CD14-positive monocyte (primary cell): ENCODE results near the gene ITPKB. TPM values are rescaled to one million over a fixed set of nuclear protein-coding genes. Genes with fewer than 3 reads are reported as not detected.
A peak's percentile ranks its signal among the peaks of the same experiment; 100 is the strongest.

Experiments
- DNase-seq, 3 donors: peaks; one replicate each; pipeline ENCODE4 v3.0.0-alpha.2; 2011 to 2022
- H2AFZ ChIP-seq: 2 replicates; pipeline ENCODE4 v1.6.0; 2012; ENCODE audit warnings: mild to moderate bottlenecking, low read depth, low read length, inconsistent platforms; ENCODE audit not compliant: insufficient read depth, poor library complexity, severe bottlenecking
- H3K27ac ChIP-seq, 2 donors: 1 replicate in 1 of 2; 2 replicates in 1 of 2; pipeline ENCODE4 v1.5.1; 2012 to 2013; ENCODE audit warnings: low read length in 2 of 2, control low read depth in 1 of 2, inconsistent platforms in 1 of 2, low read depth in 1 of 2, mild to moderate bottlenecking in 1 of 2
- H3K27me3 ChIP-seq, 2 donors: one replicate each; pipeline versions ENCODE4 v1.6.0 to v1.6.1; 2011 to 2013; ENCODE audit warnings: low read length in 2 of 2; ENCODE audit not compliant: control insufficient read depth in 2 of 2, insufficient read depth in 2 of 2
- H3K36me3 ChIP-seq, 2 donors: replicated peaks in 1 of 2; 1 replicate in 1 of 2; 2 replicates in 1 of 2; pipeline versions ENCODE4 v1.5.1 to v1.6.1; 2012 to 2013; ENCODE audit warnings: low read length in 2 of 2, control low read depth in 1 of 2, inconsistent platforms in 1 of 2, mild to moderate bottlenecking in 1 of 2; ENCODE audit not compliant: insufficient read depth in 2 of 2, control insufficient read depth in 1 of 2
- H3K4me1 ChIP-seq, 2 donors: 1 replicate in 1 of 2; 2 replicates in 1 of 2; pipeline versions ENCODE4 v1.5.1 to v1.6.1; 2012 to 2013; ENCODE audit warnings: low read length in 2 of 2, control low read depth in 1 of 2, inconsistent platforms in 1 of 2, mild to moderate bottlenecking in 1 of 2, moderate library complexity in 1 of 2; ENCODE audit not compliant: insufficient read depth in 2 of 2, control insufficient read depth in 1 of 2
- H3K4me2 ChIP-seq: replicated peaks from 2 replicates; pipeline ENCODE3; 2012; ENCODE audit warnings: low read length, moderate library complexity, mild to moderate bottlenecking; ENCODE audit not compliant: poor library complexity, severe bottlenecking; ENCODE audit errors: extremely low read depth
- H3K4me3 ChIP-seq, 3 experiments: fragments of 200-600 bp in 1 of 3; sonication (generic) in 1 of 3; replicated peaks in 1 of 3; 1 replicate in 2 of 3; 2 replicates in 1 of 3; pipeline ENCODE4 v1.5.1; 2011 to 2013; ENCODE audit warnings: low read length in 3 of 3, mild to moderate bottlenecking in 3 of 3, control low read depth in 2 of 3, low read depth in 2 of 3, inconsistent platforms in 1 of 3, moderate library complexity in 1 of 3
- H3K79me2 ChIP-seq: 2 replicates; pipeline ENCODE4 v1.6.0; 2012; ENCODE audit warnings: mild to moderate bottlenecking, control low read depth, inconsistent platforms, low read length, moderate library complexity; ENCODE audit not compliant: insufficient read depth
- H3K9ac ChIP-seq: 2 replicates; pipeline ENCODE4 v1.6.0; 2017; ENCODE audit warnings: low read length, mild to moderate bottlenecking; ENCODE audit not compliant: insufficient read depth, poor library complexity, severe bottlenecking
- H3K9me3 ChIP-seq, 2 donors: replicated peaks in 1 of 2; 1 replicate in 1 of 2; 2 replicates in 1 of 2; pipeline versions ENCODE4 v1.5.1 to v1.6.1; 2012 to 2013; ENCODE audit warnings: low read length in 2 of 2, control low read depth in 1 of 2; ENCODE audit not compliant: control insufficient read depth in 1 of 2, insufficient read depth in 1 of 2
- H4K20me1 ChIP-seq: 2 replicates; pipeline ENCODE4 v1.6.0; 2012; ENCODE audit warnings: mild to moderate bottlenecking, low read length, control low read depth, moderate library complexity; ENCODE audit not compliant: insufficient read depth
- H3K27ac Mint-ChIP-seq, 7 donors: one replicate each; pipeline ENCODE4 v1.8.0; 2020; ENCODE audit warnings: mild to moderate bottlenecking in 7 of 7, mixed read lengths in 7 of 7, moderate library complexity in 6 of 7, inconsistent platforms in 2 of 7
- H3K27me3 Mint-ChIP-seq, 3 donors: one replicate each; pipeline ENCODE4 v1.8.0; 2021 to 2022; ENCODE audit warnings: low read depth in 3 of 3, mild to moderate bottlenecking in 3 of 3, mixed read lengths in 3 of 3, moderate library complexity in 3 of 3, inconsistent platforms in 1 of 3
- H3K36me3 Mint-ChIP-seq, 2 donors: one replicate each; pipeline ENCODE4 v1.8.0; 2020; ENCODE audit warnings: mixed read lengths in 2 of 2, inconsistent platforms in 1 of 2, mild to moderate bottlenecking in 1 of 2
- H3K4me1 Mint-ChIP-seq: one replicate; pipeline ENCODE4 v1.8.0; 2020; ENCODE audit warnings: mild to moderate bottlenecking, mixed read lengths
- H3K4me3 Mint-ChIP-seq, 2 donors: one replicate each; pipeline ENCODE4 v1.8.0; 2020; ENCODE audit warnings: mild to moderate bottlenecking in 2 of 2, mixed read lengths in 2 of 2, moderate library complexity in 1 of 2
- H3K9me3 Mint-ChIP-seq, 7 donors: one replicate each; pipeline ENCODE4 v1.8.0; 2020 to 2022; ENCODE audit warnings: mixed read lengths in 7 of 7, mild to moderate bottlenecking in 6 of 7, moderate library complexity in 6 of 7, inconsistent platforms in 2 of 7
- WGBS: methylation state at CpG from one replicate; pipeline ENCODE4 v1.1.5; 2013; ENCODE audit warnings: missing lambda C conversion rate; ENCODE audit not compliant: insufficient coverage; 5-methylcytosine and 5-hydroxymethylcytosine counted together
- intact Hi-C, 2 donors: fragments of 100-400 bp; cut with micrococcal nuclease; formaldehyde crosslinking; loops; one replicate each; pipeline versions ENCODE4 v1.15.0 to v1.15.1; 2023
- polyA plus RNA-seq, 3 donors: library from polyadenylated mRNA; depleted of rRNA in 1 of 3; unstranded in 2 of 3; stranded (reverse) in 1 of 3; fragments of 300-500 nt in 2 of 3; fragments of >200 nt in 1 of 3; fragmentation: Illumina TruSeq in 2 of 3; gene quantifications; 1 replicate in 2 of 3; 2 replicates in 1 of 3; pipeline ENCODE4 v1.2.3, GENCODE V29; 2012 to 2021
- TF ChIP-seq, protein P1 (sequence below): fragments of 200-600 bp; IDR thresholded peaks from one replicate; pipeline ENCODE4 v1.8.0; 2022; ENCODE audit warnings: antibody characterized with exemption, mild to moderate bottlenecking

ITPKB gene
- polyA plus RNA-seq, 3 donors, result 7.3 to 14.4 (median 10.2) TPM

DNA sequence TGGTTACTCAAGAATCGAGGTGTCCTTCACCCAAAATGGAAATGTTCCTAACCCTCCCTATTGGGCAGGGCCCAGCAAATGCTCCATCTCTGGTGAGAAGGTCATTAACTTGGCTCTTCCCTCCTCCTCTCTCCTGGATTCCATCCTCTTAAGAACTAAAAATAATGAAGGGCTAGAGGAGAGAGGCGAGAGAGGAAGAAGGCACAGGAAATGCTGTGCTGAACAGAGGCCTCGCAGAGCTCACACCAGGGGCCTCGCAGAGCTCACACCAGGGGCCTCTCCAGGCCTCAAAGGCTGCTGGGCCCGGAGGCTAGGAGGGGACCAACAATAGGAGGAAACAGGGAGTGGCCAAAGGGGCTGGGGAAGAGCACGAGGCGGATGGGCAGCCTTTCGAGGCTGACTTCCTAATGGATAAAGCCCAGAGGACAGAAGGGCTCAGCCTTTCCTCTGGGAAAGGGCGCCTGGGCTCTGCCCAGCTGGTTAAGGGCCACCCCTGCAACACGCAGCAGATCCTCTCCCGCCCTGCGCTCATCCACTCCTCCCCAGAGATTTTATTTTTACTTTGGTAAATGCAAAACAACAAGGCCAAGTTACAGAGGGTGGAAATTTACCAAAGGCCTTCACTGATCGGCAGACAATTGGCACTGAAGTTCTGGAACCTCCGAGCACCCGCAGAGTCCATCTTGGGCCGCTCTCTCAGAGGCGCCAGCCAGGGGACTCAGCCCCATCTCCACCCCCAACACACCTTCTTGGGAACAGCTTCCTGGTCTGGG, 78.5 kb downstream of the ITPKB start:
- Mint-ChIP-seq H3K36me3 (peaks cover 45 to 54% of the 10 kb centered on the region in 2 donors), H3K27me3 (peaks cover 0 to 5% (median 1%) of the 10 kb centered on the region in 3 donors), H3K4me3 (peak overlapping the region in 1 of 2 donors; percentile 35), H3K27ac (peak overlapping the region; percentile 95 to 99 (median 99)), H3K4me1 (peaks cover 81% of the 10 kb centered on the region), H3K9me3 (peaks cover 0 to 2% (median 0%) of the 10 kb centered on the region in 7 donors)
- Histone ChIP-seq H3K27ac (peak overlapping the region; percentile 72 to 96), H3K4me3 (no peak overlapping the region), H4K20me1 (no peaks in the 10 kb centered on the region), H3K4me1 (peaks cover 62 to 75% of the 10 kb centered on the region in 2 donors), H3K4me2 (no peak overlapping the region), H3K79me2 (peaks cover 68% of the 10 kb centered on the region), H3K27me3 (no peaks in the 10 kb centered on the region), H3K36me3 (peaks cover 0 to 3% of the 10 kb centered on the region in 2 donors), H3K9ac (peak overlapping the region; percentile 55), H3K9me3 (no peaks in the 10 kb centered on the region), H2AFZ (no peak overlapping the region)
- 30% methylated on average over 10 of the region's 17 CpGs for WGBS
- TF ChIP-seq, protein P1, sequence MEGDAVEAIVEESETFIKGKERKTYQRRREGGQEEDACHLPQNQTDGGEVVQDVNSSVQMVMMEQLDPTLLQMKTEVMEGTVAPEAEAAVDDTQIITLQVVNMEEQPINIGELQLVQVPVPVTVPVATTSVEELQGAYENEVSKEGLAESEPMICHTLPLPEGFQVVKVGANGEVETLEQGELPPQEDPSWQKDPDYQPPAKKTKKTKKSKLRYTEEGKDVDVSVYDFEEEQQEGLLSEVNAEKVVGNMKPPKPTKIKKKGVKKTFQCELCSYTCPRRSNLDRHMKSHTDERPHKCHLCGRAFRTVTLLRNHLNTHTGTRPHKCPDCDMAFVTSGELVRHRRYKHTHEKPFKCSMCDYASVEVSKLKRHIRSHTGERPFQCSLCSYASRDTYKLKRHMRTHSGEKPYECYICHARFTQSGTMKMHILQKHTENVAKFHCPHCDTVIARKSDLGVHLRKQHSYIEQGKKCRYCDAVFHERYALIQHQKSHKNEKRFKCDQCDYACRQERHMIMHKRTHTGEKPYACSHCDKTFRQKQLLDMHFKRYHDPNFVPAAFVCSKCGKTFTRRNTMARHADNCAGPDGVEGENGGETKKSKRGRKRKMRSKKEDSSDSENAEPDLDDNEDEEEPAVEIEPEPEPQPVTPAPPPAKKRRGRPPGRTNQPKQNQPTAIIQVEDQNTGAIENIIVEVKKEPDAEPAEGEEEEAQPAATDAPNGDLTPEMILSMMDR, result no peak
- peak in 1 of 3 donors; percentile 19 for DNase-seq
- intact Hi-C loops, result no loop called here

DNA sequence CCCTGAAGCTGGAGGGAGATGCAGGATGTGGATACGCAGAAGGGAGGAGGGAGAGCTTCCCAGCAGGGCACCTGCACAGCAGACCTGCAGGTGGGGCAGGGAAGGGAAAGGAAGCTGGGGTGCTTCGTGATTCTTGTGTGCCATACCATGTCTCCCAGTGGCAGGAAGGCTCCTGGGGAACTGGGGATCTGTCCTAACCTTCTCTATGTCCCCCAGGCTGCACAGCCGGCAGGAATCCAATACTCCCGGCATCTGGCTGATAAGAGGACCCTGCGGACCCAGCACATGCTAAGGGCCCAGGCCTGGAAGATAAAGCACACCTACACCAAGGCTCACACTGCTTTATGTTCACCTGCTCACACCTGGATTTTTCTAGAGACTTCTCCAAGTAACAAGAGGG, 79.4 kb downstream of the ITPKB start:
- Histone ChIP-seq H3K9me3 (no peaks in the 10 kb centered on the region), H2AFZ (no peak overlapping the region), H4K20me1 (no peaks in the 10 kb centered on the region), H3K27me3 (no peaks in the 10 kb centered on the region), H3K36me3 (peaks cover 0 to 3% of the 10 kb centered on the region in 2 donors), H3K79me2 (peaks cover 59% of the 10 kb centered on the region), H3K4me1 (peaks cover 71 to 85% of the 10 kb centered on the region in 2 donors), H3K27ac (peak overlapping the region in 1 of 2 donors; percentile 96), H3K4me3 (no peak overlapping the region), H3K4me2 (no peak overlapping the region), H3K9ac (no peak overlapping the region)
- TF ChIP-seq, protein P1, result no peak
- Mint-ChIP-seq H3K27me3 (peaks cover 0 to 7% (median 3%) of the 10 kb centered on the region in 3 donors), H3K4me3 (no peak overlapping the region), H3K9me3 (peaks cover 0 to 2% (median 0%) of the 10 kb centered on the region in 7 donors), H3K4me1 (peaks cover 86% of the 10 kb centered on the region), H3K36me3 (peaks cover 39 to 48% of the 10 kb centered on the region in 2 donors), H3K27ac (peak overlapping the region in 5 of 7 donors; percentile 50 to 99 (median 97))
- WGBS, result 95% methylated on average over 4 of the region's 5 CpGs
- no peak for DNase-seq
- intact Hi-C loops, result no loop called here
